HepG2 (cell line): ENCODE results near the gene SFTA2. TPM values are rescaled to one million over a fixed set of nuclear protein-coding genes. Genes with fewer than 3 reads are reported as not detected.

Experiments
- ATAC-seq: fragments of 200-7000 bp; cut with Tn5 transposase; 3 replicates; pipeline ENCODE4 v1.9.1; 2020; ENCODE audit warnings: mild to moderate bottlenecking, moderate library complexity
- BruUV-seq: library from RNA; stranded (reverse); fragments of 400-500 nt; replicated peaks from 2 replicates; lab custom pipeline; 2021; lab: Mats Ljungman, UMichigan
- CTCF ChIA-PET: fragments of 300-600 bp; formaldehyde crosslinking; extraction: SDS; loops from one replicate; lab custom pipeline; 2021; ENCODE audit warnings: low total read pairs, inconsistent platforms, low intra/inter-chr PET ratio; lab: Yijun Ruan, JAX
- POLR2A ChIA-PET: fragments of 350-600 bp; sonication (Branson Sonifier 250); formaldehyde crosslinking; loops from one replicate; lab custom pipeline; 2020; ENCODE audit warnings: antibody characterized with exemption, inconsistent platforms; lab: Yijun Ruan, JAX
- DNase-seq: peaks from one replicate; pipeline ENCODE4 v3.0.0-alpha.2; 2015; ENCODE audit warnings: low spot score
- FAIRE-seq: peaks from 3 replicates; lab custom pipeline; 2011; peaks lifted over from hg19 to GRCh38; lab: Jason Lieb, UNC
- H2AFZ ChIP-seq: one replicate; pipeline ENCODE4 v1.6.1; 2011; ENCODE audit warnings: low read length, inconsistent platforms
- H3K27ac ChIP-seq: fragments of 300-600 bp; 3 replicates; pipeline ENCODE4 v1.8.0; 2011; ENCODE audit warnings: mixed run types, mild to moderate bottlenecking, mixed read lengths, low read length, inconsistent platforms; ENCODE audit not compliant: insufficient read depth; ENCODE audit errors: extremely low read length
- H3K27me3 ChIP-seq, 2 experiments: fragments of 200-600 bp in 1 of 2; 2 replicates in 1 of 2; 3 replicates in 1 of 2; pipeline versions ENCODE4 v1.6.0 to v1.8.0; 2011; ENCODE audit warnings: low read length in 2 of 2, mild to moderate bottlenecking in 2 of 2, moderate library complexity in 2 of 2, inconsistent platforms in 1 of 2; ENCODE audit not compliant: insufficient read depth in 2 of 2, control insufficient read depth in 1 of 2
- H3K36me3 ChIP-seq, 2 experiments: fragments of 200-600 bp in 1 of 2; replicated peaks in 1 of 2; 2 replicates in 1 of 2; 3 replicates in 1 of 2; pipeline versions ENCODE4 v1.5.1 to v1.8.0; 2011; ENCODE audit warnings: low read length in 2 of 2, inconsistent platforms in 1 of 2; ENCODE audit not compliant: insufficient read depth in 2 of 2, control insufficient read depth in 1 of 2
- H3K4me1 ChIP-seq: 2 replicates; pipeline ENCODE4 v1.5.1; 2012; ENCODE audit warnings: low read length, inconsistent platforms; ENCODE audit not compliant: insufficient read depth
- H3K4me2 ChIP-seq: 2 replicates; pipeline ENCODE4 v1.6.0; 2011; ENCODE audit warnings: low read depth, low read length, inconsistent platforms
- H3K4me3 ChIP-seq, 3 experiments: fragments of 200-600 bp in 1 of 3; sonication (generic), shearing (Covaris generic) in 1 of 3; replicated peaks in 1 of 3; 2 replicates each; pipeline ENCODE4 v1.5.1; 2011 to 2016; ENCODE audit warnings: low read length in 3 of 3, inconsistent platforms in 2 of 3, low read depth in 2 of 3, mild to moderate bottlenecking in 2 of 3, control low read depth in 1 of 3, mixed read lengths in 1 of 3; ENCODE audit not compliant: insufficient read depth in 1 of 3
- H3K79me2 ChIP-seq: one replicate; pipeline ENCODE4 v1.6.1; 2011; ENCODE audit warnings: low read length, inconsistent platforms; ENCODE audit not compliant: insufficient read depth
- H3K9ac ChIP-seq: 2 replicates; pipeline ENCODE4 v1.6.0; 2011; ENCODE audit warnings: mild to moderate bottlenecking, low read depth, low read length, inconsistent platforms; ENCODE audit not compliant: insufficient read depth
- H3K9me3 ChIP-seq: 2 replicates; pipeline ENCODE4 v1.5.1; 2012; ENCODE audit warnings: mild to moderate bottlenecking, low read length
- H4K20me1 ChIP-seq: 2 replicates; pipeline ENCODE4 v1.6.0; 2011; ENCODE audit warnings: inconsistent platforms, mild to moderate bottlenecking, low read length, moderate library complexity; ENCODE audit not compliant: insufficient read depth
- ATM ChIP-seq: fragments of 450-650 bp; IDR thresholded peaks from 2 replicates; pipeline ENCODE4 v1.7.1; 2017; ENCODE audit warnings: mild to moderate bottlenecking, borderline replicate concordance
- CREB3 ChIP-seq: sonication (generic); formaldehyde crosslinking; IDR thresholded peaks from 2 replicates; pipeline ENCODE4 v1.5.0; 2020; ENCODE audit warnings: missing genetic modification reagents
- ELF1 ChIP-seq: sonication (generic); formaldehyde crosslinking; IDR thresholded peaks from 2 replicates; pipeline ENCODE4 v1.4.0; 2020; ENCODE audit warnings: missing genetic modification reagents
- JUND ChIP-seq: sonication (generic); formaldehyde crosslinking; IDR thresholded peaks from 2 replicates; pipeline ENCODE4 v1.8.0; 2022; ENCODE audit warnings: mild to moderate bottlenecking, missing genetic modification reagents
- NFIB ChIP-seq: sonication (generic); formaldehyde crosslinking; IDR thresholded peaks from 2 replicates; pipeline ENCODE4 v1.9.0; 2021; ENCODE audit warnings: missing genetic modification reagents, mild to moderate bottlenecking, borderline replicate concordance
- PBX3 ChIP-seq: sonication (generic); formaldehyde crosslinking; IDR thresholded peaks from 2 replicates; pipeline ENCODE4 v1.8.1; 2023; ENCODE audit warnings: missing genetic modification reagents, inconsistent platforms, borderline replicate concordance
- THYN1 ChIP-seq: sonication (generic); formaldehyde crosslinking; IDR thresholded peaks from 2 replicates; pipeline ENCODE4 v1.8.1; 2023; ENCODE audit warnings: low read depth, mild to moderate bottlenecking, moderate library complexity, missing genetic modification reagents, borderline replicate concordance
- ZNF20 ChIP-seq: sonication (generic); formaldehyde crosslinking; IDR thresholded peaks from 2 replicates; pipeline ENCODE4 v1.4.0; 2020; ENCODE audit warnings: mild to moderate bottlenecking, moderate library complexity, missing genetic modification reagents
- ZNF335 ChIP-seq: sonication (generic); formaldehyde crosslinking; IDR thresholded peaks from 2 replicates; pipeline ENCODE4 v1.4.0; 2020; ENCODE audit warnings: missing genetic modification reagents
- ZNF513 ChIP-seq: sonication (generic); formaldehyde crosslinking; conservative IDR thresholded peaks from 2 replicates; pipeline ENCODE4 v1.5.0; 2020; ENCODE audit warnings: missing genetic modification reagents
- ZNF543 ChIP-seq: sonication (generic); formaldehyde crosslinking; IDR thresholded peaks from 2 replicates; pipeline ENCODE4 v1.4.0; 2020; ENCODE audit warnings: mild to moderate bottlenecking, missing genetic modification reagents
- ZNF570 ChIP-seq: sonication (generic); formaldehyde crosslinking; IDR thresholded peaks from 2 replicates; pipeline ENCODE4 v1.4.0; 2020; ENCODE audit warnings: mild to moderate bottlenecking, missing genetic modification reagents, borderline replicate concordance
- WGBS: methylation state at CpG from one replicate; pipeline ENCODE4 v1.1.6; 2017; ENCODE audit warnings: low lambda C conversion rate; 5-methylcytosine and 5-hydroxymethylcytosine counted together
- in situ Hi-C: cut with HindIII; loops from 2 replicates; pipeline ENCODE4 v1.10.0; 2017; ENCODE audit warnings: low pct_unique_long_range_greater_than_20kb; ENCODE audit not compliant: extremely low pct_ligation_motif_present
- intact Hi-C: fragments of 100-400 bp; cut with micrococcal nuclease; formaldehyde crosslinking; loops from one replicate; pipeline ENCODE4 v1.10.0; 2022; ENCODE audit not compliant: unreplicated experiment
- polyA plus RNA-seq, 8 experiments: library from polyadenylated mRNA; depleted of rRNA in 3 of 8; stranded (reverse) in 7 of 8; unstranded in 1 of 8; fragments of >200 nt; fragmentation: Illumina TruSeq in 4 of 8; extraction: Trizol in 4 of 8; gene quantifications; 2 replicates each; pipeline versions ENCODE4 v1.2.1 to v1.2.3, GENCODE V29; 2011 to 2016; ENCODE audit warnings: low read depth in 4 of 8, missing spikeins in 1 of 8, mixed read lengths in 1 of 8; ENCODE audit not compliant: insufficient read depth in 1 of 8
- total RNA-seq, 5 experiments: library from RNA; depleted of rRNA; stranded (reverse); fragments of >200 nt; fragmentation: Illumina TruSeq; extraction: Trizol; gene quantifications; 2 replicates each; pipeline ENCODE4 v1.2.3, GENCODE V29; 2016; ENCODE audit warnings: low read depth in 1 of 5

The SFTA2 gene
- total and polyA plus RNA-seq, 2 of the 13 experiments (the other 11 are each of a cell fraction or from before 2014, with no cell fraction given), result not detected

GRCh38 chr6:30922447-30922852 lies 9.5 kb downstream of the SFTA2 start (continued):
- TF ChIP-seq NFIB, result no peak
- TF ChIP-seq, all 625 proteins: peak for 0

GRCh38 chr6:30918670-30919069 lies 13.3 kb downstream of the SFTA2 start:
- Histone ChIP-seq H3K4me1 (peaks cover 21% of the 10 kb centered on the region), H3K4me3 (no peak overlapping the region), H3K27ac (no peak overlapping the region), H3K27me3 (no peaks in the 10 kb centered on the region), H3K9me3 (no peaks in the 10 kb centered on the region), H4K20me1 (no peaks in the 10 kb centered on the region), H3K79me2 (peaks cover 11% of the 10 kb centered on the region), H3K36me3 (peaks cover 36 to 67% of the 10 kb centered on the region in 2 experiments), H3K9ac (no peak overlapping the region), H2AFZ (no peak overlapping the region), H3K4me2 (no peak overlapping the region)
- intact Hi-C loops, result no loop called here
- 95% methylated on average over 8 of the region's 8 CpGs for WGBS
- ChIA-PET POLR2A (interaction anchor here (0.9 kb wide), 1 partner anchor 36 kb away, joined by 3 read pairs; no protein-coding TSS in a partner anchor), CTCF (no interaction called here)
- DNase-seq, result no peak
- BruUV-seq, result no TSS peak
- ATAC-seq, result no peak
- in situ Hi-C loops, result loop anchor here (5.0 kb wide), 2 partner anchors 129 to 159 kb away; no protein-coding TSS in a partner anchor
- FAIRE-seq, result no peak
- TF ChIP-seq CREB3, result no peak
- no peak for TF ChIP-seq JUND (CRISPR knock-in tag)
- no peak for TF ChIP-seq ZNF543 (CRISPR knock-in tag)
- no peak for TF ChIP-seq ATM
- no peak for TF ChIP-seq THYN1 (CRISPR knock-in tag)
- no peak for TF ChIP-seq ZNF570 (CRISPR knock-in tag)
- no peak for TF ChIP-seq ELF1
- TF ChIP-seq ZNF20 (CRISPR knock-in tag), result no peak
- TF ChIP-seq ZNF513 (CRISPR knock-in tag), result no peak
- TF ChIP-seq PBX3 (CRISPR knock-in tag), result no peak
- no peak for TF ChIP-seq ZNF335 (CRISPR knock-in tag)
